Smooth muscle cell (in vitro differentiated cells): ENCODE data around the gene INCA1. TPM values are rescaled to one million over a fixed set of nuclear protein-coding genes. Genes with fewer than 3 reads are reported as not detected.

Experiments
- DNase-seq: peaks from one replicate; lab custom pipeline; 2025; ENCODE audit not compliant: unreplicated experiment; lab: John Stamatoyannopoulos, UW
- H2AFZ ChIP-seq: fragments of 200-600 bp; sonication (generic); 2 replicates; pipeline ENCODE4 v1.6.0; 2016; ENCODE audit warnings: antibody characterized with exemption, low read depth, mild to moderate bottlenecking
- H3F3A ChIP-seq: fragments of 200-600 bp; sonication (generic); 2 replicates; pipeline ENCODE4 v1.6.0; 2017; ENCODE audit warnings: antibody characterized with exemption, low read depth
- H3K27ac ChIP-seq: fragments of 200-600 bp; sonication (generic); 2 replicates; pipeline ENCODE4 v1.5.1; 2016; ENCODE audit warnings: low read depth, mild to moderate bottlenecking
- H3K27me3 ChIP-seq: fragments of 200-600 bp; sonication (generic); 2 replicates; pipeline ENCODE4 v1.6.1; 2016; ENCODE audit warnings: low read depth, mild to moderate bottlenecking
- H3K36me3 ChIP-seq: fragments of 200-600 bp; sonication (generic); 2 replicates; pipeline ENCODE4 v1.5.1; 2016; ENCODE audit warnings: low read depth
- H3K4me1 ChIP-seq: fragments of 200-600 bp; sonication (generic); 2 replicates; pipeline ENCODE4 v1.5.1; 2016; ENCODE audit warnings: low read depth
- H3K4me2 ChIP-seq: fragments of 200-600 bp; sonication (generic); 2 replicates; pipeline ENCODE4 v1.6.0; 2016; ENCODE audit warnings: mild to moderate bottlenecking
- H3K4me3 ChIP-seq: fragments of 200-600 bp; sonication (generic); 2 replicates; pipeline ENCODE4 v1.5.1; 2016; ENCODE audit warnings: mild to moderate bottlenecking
- H3K79me2 ChIP-seq: fragments of 200-600 bp; sonication (generic); 2 replicates; pipeline ENCODE4 v1.6.0; 2016; ENCODE audit warnings: low read depth, mild to moderate bottlenecking
- H3K9ac ChIP-seq: fragments of 200-600 bp; sonication (generic); 2 replicates; pipeline ENCODE4 v1.6.0; 2016; ENCODE audit warnings: low read depth
- H3K9me3 ChIP-seq: fragments of 200-600 bp; sonication (generic); replicated peaks from 2 replicates; pipeline ENCODE4 v1.5.1; 2016; ENCODE audit warnings: low read depth
- H4K20me1 ChIP-seq: fragments of 200-600 bp; sonication (generic); 2 replicates; pipeline ENCODE4 v1.6.0; 2016; ENCODE audit warnings: low read depth
- WGBS: methylation state at CpG from one replicate; pipeline ENCODE4 v1.1.7; 2016; ENCODE audit warnings: low lambda C conversion rate; 5-methylcytosine and 5-hydroxymethylcytosine counted together
- polyA plus RNA-seq: library from polyadenylated mRNA; unstranded; fragments of >200 nt; fragmentation: Nextera tagmentation; extraction: Ambion mirVana; gene quantifications from 2 replicates; pipeline ENCODE4 v1.2.1, GENCODE V29; 2016
- total RNA-seq: library from RNA; depleted of rRNA; stranded (reverse); fragments of >200 nt; gene quantifications from 2 replicates; pipeline ENCODE4 v1.2.3, GENCODE V29; 2014
- TF ChIP-seq, protein P1 (sequence below): fragments of 200-600 bp; sonication (generic); IDR thresholded peaks from 2 replicates; pipeline ENCODE4 v1.5.1; 2017; ENCODE audit warnings: borderline replicate concordance, mild to moderate bottlenecking, antibody characterized with exemption; ENCODE audit not compliant: insufficient read depth, poor library complexity, severe bottlenecking

The INCA1 gene
- total and polyA plus RNA-seq, 2 experiments from 2014 or later: 1.4 TPM; not detected in 1

DNA sequence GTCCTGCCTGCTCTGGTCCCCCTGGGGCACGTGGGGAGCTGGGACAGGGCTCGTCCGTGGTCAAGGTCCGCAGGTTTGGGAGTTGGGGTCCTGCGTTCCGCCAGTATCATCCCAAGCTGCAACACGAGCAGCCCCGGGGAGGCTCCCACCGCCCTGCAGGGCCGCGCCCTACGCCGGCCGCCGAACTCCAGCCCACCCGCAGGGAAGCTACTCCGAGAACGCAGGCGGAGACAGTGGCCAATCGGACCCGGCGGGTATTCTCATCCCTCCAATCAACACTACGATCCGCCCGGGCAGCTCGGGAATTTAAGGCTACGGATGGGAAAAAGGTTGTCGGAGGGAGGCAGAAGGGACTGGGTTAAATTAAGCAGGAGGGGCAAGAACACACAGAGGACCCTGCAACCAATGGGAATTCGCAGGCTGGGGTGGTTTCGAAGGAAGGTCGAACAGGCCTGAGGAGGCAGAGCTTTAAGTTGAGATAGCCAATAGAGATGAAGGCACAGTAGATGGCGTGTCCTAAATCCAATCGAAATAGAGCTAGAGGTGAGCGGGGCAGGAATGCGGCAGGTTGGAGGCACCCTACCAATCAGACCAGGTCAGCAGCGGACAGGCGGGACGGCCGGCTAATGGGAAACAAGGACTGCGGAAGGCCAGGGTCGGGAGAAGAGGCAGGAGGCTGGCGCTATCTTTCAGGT lies 30.3 kb downstream of the INCA1 start:
- H3K79me2 ChIP-seq: peaks cover 46% of the 10 kb centered on the region

GRCh38 chr17:4965311-4965986 lies 31.9 kb downstream of the INCA1 start:
- H3K36me3 ChIP-seq: no peaks in the 10 kb centered on the region
- peaks cover 9% of the 10 kb centered on the region for H3K4me1 ChIP-seq
- WGBS: 98% methylated on average over 15 of the region's 15 CpGs
- no peak overlapping the region for H3K9ac ChIP-seq
- peaks cover 11% of the 10 kb centered on the region for H3F3A ChIP-seq
- H3K27me3 ChIP-seq: no peaks in the 10 kb centered on the region
- H2AFZ ChIP-seq: no peak overlapping the region
- peaks cover 12% of the 10 kb centered on the region for H4K20me1 ChIP-seq
- H3K27ac ChIP-seq: peak overlapping the region; percentile 94
- H3K4me2 ChIP-seq: peak overlapping the region; percentile 97
- peaks cover 33% of the 10 kb centered on the region for H3K79me2 ChIP-seq
- H3K9me3 ChIP-seq: no peaks in the 10 kb centered on the region
- no peak for DNase-seq
- TF ChIP-seq, protein P1, sequence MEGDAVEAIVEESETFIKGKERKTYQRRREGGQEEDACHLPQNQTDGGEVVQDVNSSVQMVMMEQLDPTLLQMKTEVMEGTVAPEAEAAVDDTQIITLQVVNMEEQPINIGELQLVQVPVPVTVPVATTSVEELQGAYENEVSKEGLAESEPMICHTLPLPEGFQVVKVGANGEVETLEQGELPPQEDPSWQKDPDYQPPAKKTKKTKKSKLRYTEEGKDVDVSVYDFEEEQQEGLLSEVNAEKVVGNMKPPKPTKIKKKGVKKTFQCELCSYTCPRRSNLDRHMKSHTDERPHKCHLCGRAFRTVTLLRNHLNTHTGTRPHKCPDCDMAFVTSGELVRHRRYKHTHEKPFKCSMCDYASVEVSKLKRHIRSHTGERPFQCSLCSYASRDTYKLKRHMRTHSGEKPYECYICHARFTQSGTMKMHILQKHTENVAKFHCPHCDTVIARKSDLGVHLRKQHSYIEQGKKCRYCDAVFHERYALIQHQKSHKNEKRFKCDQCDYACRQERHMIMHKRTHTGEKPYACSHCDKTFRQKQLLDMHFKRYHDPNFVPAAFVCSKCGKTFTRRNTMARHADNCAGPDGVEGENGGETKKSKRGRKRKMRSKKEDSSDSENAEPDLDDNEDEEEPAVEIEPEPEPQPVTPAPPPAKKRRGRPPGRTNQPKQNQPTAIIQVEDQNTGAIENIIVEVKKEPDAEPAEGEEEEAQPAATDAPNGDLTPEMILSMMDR: no peak
- no peak overlapping the region for H3K4me3 ChIP-seq

More for the DNA sequence above, 30.3 kb downstream of the INCA1 start:
- H3K9ac ChIP-seq: peak overlapping the region; percentile 86
- no peaks in the 10 kb centered on the region for H3K27me3 ChIP-seq
- DNase-seq: peak; percentile 85
- H3K9me3 ChIP-seq: no peaks in the 10 kb centered on the region
- H3K27ac ChIP-seq: peak overlapping the region; percentile 95
- peaks cover 26% of the 10 kb centered on the region for H4K20me1 ChIP-seq
- H2AFZ ChIP-seq: no peak overlapping the region
- no peaks in the 10 kb centered on the region for H3K36me3 ChIP-seq
- peaks cover 9% of the 10 kb centered on the region for H3K4me1 ChIP-seq
- H3K4me2 ChIP-seq: peak overlapping the region; percentile 97
- peak overlapping the region; percentile 60 for H3K4me3 ChIP-seq
- 1% methylated on average over 42 of the region's 42 CpGs for WGBS
- TF ChIP-seq, protein P1: no peak
- H3F3A ChIP-seq: peaks cover 11% of the 10 kb centered on the region

- Histone ChIP-seq H3F3A (peaks cover 3% of the 10 kb centered on the region), H3K4me3 (no peak overlapping the region), H3K79me2 (peaks cover 23% of the 10 kb centered on the region), H3K4me2 (no peak overlapping the region), H3K27me3 (no peaks in the 10 kb centered on the region), H4K20me1 (no peaks in the 10 kb centered on the region), H3K9ac (no peak overlapping the region), H2AFZ (no peak overlapping the region), H3K27ac (no peak overlapping the region), H3K36me3 (no peaks in the 10 kb centered on the region), H3K4me1 (no peaks in the 10 kb centered on the region), H3K9me3 (no peaks in the 10 kb centered on the region)
- no peak for DNase-seq
- 94% methylated on average over 9 of the region's 9 CpGs for WGBS
- TF ChIP-seq, protein P1: no peak
These were observed 36.9 kb downstream of the INCA1 start for GRCh38 chr17:4960279-4960922.
